ENCODE data around the gene SCARF1.

SCARF1 gene

DNA sequence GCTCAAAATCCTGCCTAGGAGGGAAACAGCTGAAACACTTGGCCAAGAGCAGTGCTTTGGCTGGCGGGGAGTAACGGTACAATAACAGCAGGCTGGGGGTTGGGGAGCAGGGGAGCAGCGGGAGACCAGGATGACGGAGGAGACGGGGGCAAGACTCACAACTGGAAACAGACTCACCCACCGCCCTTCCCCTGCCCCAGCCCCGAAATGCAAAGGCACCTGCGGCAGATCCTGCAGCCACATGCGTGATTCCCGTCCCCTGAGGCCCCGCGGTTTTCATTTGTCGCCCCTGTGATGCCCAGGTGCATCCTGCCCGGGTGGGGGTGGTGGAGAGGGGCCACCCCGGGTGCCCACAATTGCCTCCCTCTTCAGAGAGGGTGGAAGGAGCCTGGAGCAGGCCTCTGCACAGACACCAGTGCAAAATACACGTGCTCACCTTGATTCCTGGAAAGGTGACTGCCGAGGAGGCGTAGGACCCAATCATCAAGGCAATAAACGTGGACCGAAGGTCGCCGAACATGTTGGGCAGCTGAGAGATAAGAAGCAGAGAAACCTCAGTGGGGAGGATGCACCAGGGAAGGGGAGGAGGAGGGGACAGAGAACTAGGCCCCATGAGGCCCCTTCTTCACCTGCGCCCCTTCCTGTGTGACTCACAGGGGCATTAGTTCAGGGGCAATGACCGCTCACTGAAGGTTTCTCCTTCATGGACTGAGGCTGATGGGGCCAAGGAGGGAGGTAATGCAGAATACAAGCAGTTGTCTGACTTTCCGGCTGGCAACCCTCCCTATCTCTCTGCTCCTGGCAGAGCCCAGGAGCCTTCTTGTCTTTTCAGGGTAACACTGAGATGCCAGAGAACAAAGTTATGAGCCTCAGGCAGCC lies 52.5 kb downstream of the SCARF1 start:
- no peak for DNase-seq

DNA sequence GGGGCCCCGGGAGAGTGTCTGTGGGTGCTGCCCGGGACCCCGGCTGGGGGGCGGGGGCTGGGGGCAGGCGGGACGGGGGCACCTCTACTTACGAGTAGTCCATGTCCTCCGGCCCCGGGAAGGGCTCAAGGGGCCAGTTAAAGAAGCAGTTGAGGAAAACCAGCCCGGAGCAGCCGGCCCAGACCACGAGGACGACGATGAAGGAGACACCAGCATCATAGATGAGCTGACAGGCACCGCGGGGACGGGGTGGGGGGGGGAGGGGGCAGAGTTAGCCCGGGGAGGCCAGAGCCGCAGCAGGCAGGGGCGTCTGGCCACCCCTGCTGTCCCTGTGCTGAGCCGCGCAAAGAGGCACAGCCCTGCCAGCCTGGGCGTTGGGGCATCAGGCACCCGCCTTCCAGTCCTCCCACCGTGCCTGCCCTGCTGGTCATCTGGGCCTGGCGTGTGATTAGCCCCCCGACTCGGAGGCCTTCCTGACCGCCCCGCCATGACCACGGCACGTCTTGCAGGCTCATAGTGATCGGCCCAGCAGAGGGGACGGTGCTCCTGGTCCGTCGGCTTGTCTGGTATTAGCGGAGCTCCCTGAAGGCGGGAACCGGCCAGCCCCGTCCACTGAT lies 54.0 kb downstream of the SCARF1 start:
- no peak for DNase-seq

DNA sequence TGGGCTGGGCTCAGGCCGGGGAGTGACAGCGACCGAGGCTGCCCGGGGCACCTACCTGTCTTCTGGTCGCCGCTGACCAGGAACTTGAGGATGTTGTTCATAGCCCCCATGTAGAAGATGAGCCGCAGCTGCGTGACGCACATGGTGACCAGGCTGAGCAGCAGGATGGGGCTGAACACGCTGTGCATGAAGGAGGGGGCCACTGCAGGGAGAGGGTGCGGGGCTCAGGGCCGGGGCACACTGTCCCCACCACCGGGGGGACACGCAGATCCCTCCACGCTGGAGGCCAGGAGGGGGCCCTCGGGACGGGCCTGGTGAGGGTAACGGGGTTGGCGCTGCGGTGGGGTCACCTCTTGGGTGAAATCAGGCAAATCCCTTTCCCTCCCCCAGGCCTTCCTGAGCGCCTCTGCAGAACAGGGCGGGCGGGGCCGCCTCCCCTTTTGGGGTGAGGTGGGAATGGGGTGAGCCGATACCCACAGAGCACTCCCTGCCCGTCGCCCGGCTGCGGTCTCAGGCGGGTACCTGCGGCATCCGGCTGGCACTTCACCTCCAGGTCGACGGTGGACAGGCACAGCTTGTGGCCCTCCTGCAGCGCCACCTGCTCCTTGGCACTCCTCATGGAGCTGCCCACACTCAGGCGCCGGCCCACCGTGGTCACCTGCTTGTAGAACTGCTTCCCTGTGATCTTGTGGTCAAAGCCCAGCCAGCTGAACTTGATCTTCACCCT lies 54.6 kb downstream of the SCARF1 start:
- DNase-seq, result no peak

DNA sequence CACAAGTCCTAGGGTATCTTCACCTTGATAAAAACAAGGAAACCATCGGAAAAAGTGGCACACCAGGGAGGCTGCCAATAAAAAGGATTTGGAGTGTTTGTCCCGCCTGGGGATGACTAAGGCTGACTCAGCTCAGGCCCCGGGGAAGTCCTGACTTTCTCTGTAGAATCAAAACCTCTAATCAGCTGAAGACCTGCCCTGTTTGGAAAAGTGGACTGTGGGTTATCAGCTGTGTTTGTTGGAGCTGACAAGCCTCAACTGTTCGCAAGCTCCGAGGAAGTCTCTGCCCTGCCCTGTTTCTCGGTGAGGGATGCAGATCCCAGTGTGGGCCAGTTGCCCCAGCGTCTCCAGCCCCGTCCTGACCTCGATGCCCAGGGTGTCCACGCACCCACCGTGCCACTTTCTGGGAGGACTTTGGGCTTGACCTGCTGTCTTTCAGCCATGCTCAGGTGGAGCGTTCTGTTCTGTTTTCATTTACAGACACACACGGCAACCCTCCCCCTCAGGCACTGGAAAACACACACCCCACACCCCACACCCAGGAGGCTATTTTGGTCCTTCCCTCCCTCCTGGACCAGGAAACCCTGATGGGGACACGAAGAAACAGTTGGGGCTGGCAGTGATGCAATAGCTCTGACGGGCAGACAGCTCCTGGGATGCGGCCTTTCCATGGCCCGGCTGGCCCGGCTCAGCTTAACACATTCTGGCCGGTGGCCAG lies 55.3 kb downstream of the SCARF1 start:
- DNase-seq, result no peak

DNA sequence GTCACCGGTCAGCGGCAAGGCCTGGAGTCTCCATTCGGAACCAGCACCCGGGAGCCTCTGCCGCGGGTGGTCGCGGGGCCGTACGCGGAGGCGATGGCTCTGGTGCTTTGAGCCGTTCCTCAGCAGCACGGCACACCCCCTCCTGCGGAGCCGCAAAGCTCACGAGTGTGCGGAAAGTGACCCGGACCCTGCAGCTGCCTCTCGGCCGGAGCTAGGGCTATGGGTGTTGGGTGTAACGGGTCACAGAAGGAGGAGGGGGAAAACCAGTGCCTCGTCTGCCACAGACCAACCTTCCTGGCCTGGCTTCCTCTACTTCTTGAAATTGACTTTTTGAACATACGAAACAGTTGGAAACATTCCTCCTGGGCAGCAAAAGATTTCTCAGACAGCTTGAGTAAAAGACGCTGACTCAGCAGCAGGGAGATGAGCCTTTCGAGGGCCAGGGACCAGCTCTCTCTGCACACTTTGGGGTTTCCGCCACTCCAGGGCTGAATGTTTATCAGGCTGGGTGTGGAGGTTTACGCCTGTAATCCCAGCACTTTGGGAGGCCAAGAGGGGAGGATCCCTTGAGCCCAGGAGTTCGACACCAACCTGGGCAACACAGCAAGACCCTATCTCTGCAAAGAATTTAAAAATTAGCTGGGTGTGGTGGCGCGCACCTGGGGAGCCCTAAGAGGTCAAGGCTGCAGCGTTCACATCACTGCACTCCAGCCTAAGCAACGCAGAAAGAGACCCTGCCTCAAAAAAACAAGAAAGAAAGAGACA lies 56.5 kb downstream of the SCARF1 start:
- no peak for DNase-seq

DNA sequence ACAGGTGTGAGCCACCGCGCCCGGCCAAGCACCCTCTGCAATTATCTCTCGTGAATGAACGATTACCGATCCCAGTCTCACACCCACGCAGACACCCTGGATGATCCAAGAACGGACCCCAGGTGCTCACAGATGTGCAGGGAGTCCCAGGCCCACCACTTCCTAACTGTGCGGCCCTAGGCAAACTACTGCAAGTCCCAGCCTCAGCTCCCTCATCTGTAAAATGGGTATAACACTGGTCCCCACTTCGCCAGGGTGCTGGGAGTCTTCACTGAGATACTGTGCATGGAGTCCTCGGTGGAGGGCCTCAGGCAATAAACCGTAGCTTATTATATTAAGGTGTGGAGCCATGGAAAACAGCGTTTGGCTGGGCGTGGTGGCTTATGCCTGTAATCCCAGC lies 61.4 kb downstream of the SCARF1 start:
- no peak for DNase-seq
